ENCODE results near the gene PEAK1. TPM values are rescaled to one million over a fixed set of nuclear protein-coding genes. Genes with fewer than 3 reads are reported as not detected.

Gene PEAK1
- total and polyA plus RNA-seq, 2 experiments from 2014 or later = 15.8 to 42.0 TPM

- no peak overlapping the region for H3K4me3 ChIP-seq
- no peak for TF ChIP-seq CTCF (IDR thresholded peaks at IDR 0.05; ENCODE audit: low read depth, low read length)
These were observed 355.8 kb downstream of the PEAK1 start for GRCh38 chr15:77064063-77064462.

GRCh38 chr15:77063249-77063648 is 356.7 kb downstream of the PEAK1 start:
- H3K9me3 ChIP-seq (ENCODE audit: low read depth) = no peaks in the 10 kb centered on the region
- TF ChIP-seq CTCF (IDR thresholded peaks at IDR 0.05; ENCODE audit: low read depth, low read length) = no peak
- DNase-seq (ENCODE audit: low read depth in 1 of 2, low spot score in 1 of 2) = no peak
- H3K27ac ChIP-seq = no peak overlapping the region
- H3K36me3 ChIP-seq = no peaks in the 10 kb centered on the region
- H3K4me1 ChIP-seq (ENCODE audit: low read depth) = peaks cover 56% of the 10 kb centered on the region
- H3K4me3 ChIP-seq = no peak overlapping the region
- no peaks in the 10 kb centered on the region for H3K27me3 ChIP-seq

More at GRCh38 chr15:77064063-77064462, 355.8 kb downstream of the PEAK1 start:
- no peaks in the 10 kb centered on the region for H3K9me3 ChIP-seq (ENCODE audit: low read depth)
- H3K27ac ChIP-seq = no peak overlapping the region
- no peak for DNase-seq (ENCODE audit: low read depth in 1 of 2, low spot score in 1 of 2)
- H3K36me3 ChIP-seq = no peaks in the 10 kb centered on the region
- H3K4me1 ChIP-seq (ENCODE audit: low read depth) = peaks cover 56% of the 10 kb centered on the region
- no peaks in the 10 kb centered on the region for H3K27me3 ChIP-seq

DNA sequence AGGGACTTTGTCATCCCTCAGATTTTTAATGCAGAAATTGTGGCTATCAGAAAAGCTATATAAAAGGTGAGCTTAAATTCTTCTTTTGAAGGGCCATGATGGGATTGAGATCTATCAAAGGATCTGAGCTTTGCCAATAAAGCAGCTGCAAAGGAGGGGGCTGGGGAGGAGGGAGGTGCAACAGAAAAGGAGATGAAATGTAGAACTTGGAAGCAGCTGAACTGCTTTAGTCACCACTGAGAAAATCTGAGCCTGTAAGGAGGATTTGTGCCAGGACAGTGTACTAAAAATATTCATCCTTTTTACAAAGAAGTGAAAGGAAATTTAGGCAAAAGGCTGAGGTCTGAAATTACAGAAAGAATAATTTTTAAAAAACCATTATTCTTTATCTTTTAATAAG is 359.4 kb downstream of the PEAK1 start:
- no peaks in the 10 kb centered on the region for H3K27me3 ChIP-seq
- peak overlapping the region; percentile 24 for H3K27ac ChIP-seq
- H3K4me1 ChIP-seq (ENCODE audit: low read depth) = peaks cover 48% of the 10 kb centered on the region
- DNase-seq (ENCODE audit: low read depth in 1 of 2, low spot score in 1 of 2) = peak in 1 of 2 donors; percentile 61
- TF ChIP-seq CTCF (IDR thresholded peaks at IDR 0.05; ENCODE audit: low read depth, low read length) = no peak
- H3K4me3 ChIP-seq = no peak overlapping the region
- no peaks in the 10 kb centered on the region for H3K36me3 ChIP-seq
- H3K9me3 ChIP-seq (ENCODE audit: low read depth) = no peaks in the 10 kb centered on the region

- peak in 1 of 2 donors; percentile 52 for DNase-seq (ENCODE audit: low read depth in 1 of 2, low spot score in 1 of 2)
- Histone ChIP-seq H3K4me1 (ENCODE audit: low read depth) (peaks cover 46% of the 10 kb centered on the region), H3K36me3 (no peaks in the 10 kb centered on the region), H3K4me3 (no peak overlapping the region), H3K27me3 (no peaks in the 10 kb centered on the region), H3K9me3 (ENCODE audit: low read depth) (no peaks in the 10 kb centered on the region), H3K27ac (peak overlapping the region; percentile 24)
- no peak for TF ChIP-seq CTCF (IDR thresholded peaks at IDR 0.05; ENCODE audit: low read depth, low read length)
These were observed 360.0 kb downstream of the PEAK1 start for GRCh38 chr15:77059786-77060361.

DNA sequence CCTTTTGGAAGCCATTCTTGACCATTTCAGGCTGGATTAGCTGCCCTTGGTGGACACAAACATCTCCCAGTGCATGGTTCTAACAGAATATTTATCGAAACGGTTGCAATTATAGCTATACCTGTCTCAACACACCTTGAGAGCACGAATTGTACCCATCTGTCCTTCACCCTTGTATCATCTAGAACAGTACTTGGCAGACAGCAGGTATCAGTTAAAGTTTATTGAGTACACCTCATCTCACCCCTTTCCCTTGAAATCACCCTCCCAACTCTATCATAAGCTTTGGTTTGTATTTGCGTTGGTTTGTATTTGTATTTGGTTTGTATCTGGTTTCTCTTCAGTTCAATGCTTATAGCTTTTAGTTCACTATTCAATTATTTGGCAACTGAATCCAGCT is 361.4 kb downstream of the PEAK1 start:
- no peak overlapping the region for H3K27ac ChIP-seq
- TF ChIP-seq CTCF (IDR thresholded peaks at IDR 0.05; ENCODE audit: low read depth, low read length) = no peak
- H3K4me1 ChIP-seq (ENCODE audit: low read depth) = peaks cover 48% of the 10 kb centered on the region
- H3K36me3 ChIP-seq = no peaks in the 10 kb centered on the region
- H3K4me3 ChIP-seq = no peak overlapping the region
- no peaks in the 10 kb centered on the region for H3K27me3 ChIP-seq
- H3K9me3 ChIP-seq (ENCODE audit: low read depth) = no peaks in the 10 kb centered on the region
- DNase-seq (ENCODE audit: low read depth in 1 of 2, low spot score in 1 of 2) = no peak

All from cardiac muscle cell (in vitro differentiated cells and primary cell).